Heart right ventricle (tissue), 16 donors: ENCODE results near the gene KATNBL1. TPM values are rescaled to one million over a fixed set of nuclear protein-coding genes. Genes with fewer than 3 reads are reported as not detected.

ENCODE experiments used
- ATAC-seq, 8 donors: fragments of 200-7000 bp; cut with Tn5 transposase; one replicate each; pipeline ENCODE4 v1.9.1; 2020; ENCODE audit warnings: mild to moderate bottlenecking in 8 of 8, moderate library complexity in 8 of 8, moderate number of reproducible peaks in 1 of 8
- DNase-seq, 2 donors: peaks; one replicate each; pipeline ENCODE4 v3.0.0-alpha.2; 2020
- H3K27ac ChIP-seq, 10 donors: fragments of 200-600 bp; sonication (generic) in 2 of 10; one replicate each; pipeline versions ENCODE4 v1.5.0 to v1.8.0; 2020 to 2022; ENCODE audit warnings: mild to moderate bottlenecking in 3 of 10
- H3K27me3 ChIP-seq, 7 donors: fragments of 200-600 bp; one replicate each; pipeline ENCODE4 v1.8.0; 2021 to 2022; ENCODE audit warnings: mild to moderate bottlenecking in 2 of 7
- H3K36me3 ChIP-seq, 9 donors: fragments of 200-600 bp; sonication (generic) in 1 of 9; one replicate each; pipeline versions ENCODE4 v1.5.0 to v1.8.0; 2020 to 2022; ENCODE audit warnings: mild to moderate bottlenecking in 2 of 9
- H3K4me1 ChIP-seq, 9 donors: fragments of 200-600 bp; sonication (generic) in 1 of 9; one replicate each; pipeline versions ENCODE4 v1.5.0 to v1.8.0; 2020 to 2022; ENCODE audit warnings: mild to moderate bottlenecking in 4 of 9
- H3K4me3 ChIP-seq, 10 donors: fragments of 200-600 bp; sonication (generic) in 2 of 10; one replicate each; pipeline versions ENCODE4 v1.5.0 to v1.8.0; 2020 to 2022; ENCODE audit warnings: mild to moderate bottlenecking in 7 of 10, moderate library complexity in 2 of 10
- H3K9me3 ChIP-seq, 11 donors: fragments of 200-600 bp in 10 of 11; sonication (generic) in 2 of 11; one replicate each; pipeline versions ENCODE4 v1.5.0 to v1.8.0; 2013 to 2022; ENCODE audit warnings: mild to moderate bottlenecking in 2 of 11, control low read depth in 1 of 11, moderate library complexity in 1 of 11
- WGBS, 2 donors: extraction: QIAGEN DNeasy Blood & Tissue Kit; methylation state at CpG; one replicate each; pipeline ENCODE4 v1.1.7; 2013; ENCODE audit warnings: inconsistent platforms in 1 of 2; 5-methylcytosine and 5-hydroxymethylcytosine counted together
- intact Hi-C, 10 donors: fragments of 100-400 bp; cut with DNase I; formaldehyde crosslinking; loops; one replicate each; pipeline versions ENCODE4 v1.11.1 to v1.14.2; 2022
- polyA plus RNA-seq, 2 donors: library from polyadenylated mRNA; stranded (reverse); fragments of 200-250 nt; gene quantifications; one replicate each; pipeline ENCODE4 v1.2.3, GENCODE V29; 2013
- total RNA-seq, 10 donors: library from RNA; stranded (reverse); fragmentation: NEBNext Ultra II Directional in 3 of 10; extraction: Animal tissue kit (Norgen Biotek cat#: 25700) in 3 of 10; gene quantifications; one replicate each; pipeline versions ENCODE4 v1.2.1 to v1.2.4, GENCODE V29; 2021 to 2023
- TF ChIP-seq, protein P1 (sequence below), 9 donors: fragments of 200-600 bp; sonication (generic) in 2 of 9; IDR thresholded peaks; one replicate each; pipeline versions ENCODE4 v1.5.0 to v1.8.0; 2021 to 2022; ENCODE audit warnings: antibody characterized with exemption in 9 of 9, mild to moderate bottlenecking in 5 of 9, moderate library complexity in 1 of 9
- donor health status: Arrhythmogenic right ventricular cardiomyopathy.
- donor health status: ischemic (EF 13 %, LVEDD 7.1; RV severe dilation, severe dysfunction).
- donor health status: healthy with polysubstance abuse.
- donor health status: DM: no; HTN: yes; CAD: no.
- donor health status: DM: no; HTN: no; CAD: no.
- donor health status: ischemic (EF 25% LVEDD 6.9; RV normal size, moderate dysfunction).
- donor health status: ischemic (EF 25% LVEDD 5.7; RV mildly dilated, moderate dysfunction).
- donor health status: healthy.
- donor health status: DM: yes; HTN: yes; CAD: no.
- donor health status: Ischemic cardiomyopathy.
- donor health status: ischemic (EF 35%, LVEDD 5.7; RV mildly dilated, moderate dysfunction).
- donor health status: nonischemic (EF 11% LVEDD 7.7; RV severe dilation, severe dysfunction).
- donor health status: DM: yes; HTN: yes; CAD: no.
- donor health status: PGD.
- donor health status: ischemic (EF 29% LVEDD 5.4; RV normal size, mild dysfunction).
- donor health status: nonischemic (EF 23%, LVEDD 6.1; RV moderate dilation, normal function).

The KATNBL1 gene
- total and polyA plus RNA-seq, 12 donors, result 10.6 to 41.6 (median 17.4) TPM

GRCh38 chr15:34242331-34242710 lies 32.4 kb upstream of the KATNBL1 start:
- Histone ChIP-seq H3K9me3 (no peaks in the 10 kb centered on the region), H3K27me3 (no peaks in the 10 kb centered on the region), H3K27ac (no peak overlapping the region), H3K4me1 (peaks cover 0 to 6% (median 0%) of the 10 kb centered on the region in 9 donors), H3K36me3 (peaks cover 0 to 95% (median 40%) of the 10 kb centered on the region in 9 donors), H3K4me3 (no peak overlapping the region)
- DNase-seq (no peak), ATAC-seq (no peak)
- 89 to 91% methylated on average over 4 of the region's 4 CpGs for WGBS, 2 donors
- TF ChIP-seq, protein P1, sequence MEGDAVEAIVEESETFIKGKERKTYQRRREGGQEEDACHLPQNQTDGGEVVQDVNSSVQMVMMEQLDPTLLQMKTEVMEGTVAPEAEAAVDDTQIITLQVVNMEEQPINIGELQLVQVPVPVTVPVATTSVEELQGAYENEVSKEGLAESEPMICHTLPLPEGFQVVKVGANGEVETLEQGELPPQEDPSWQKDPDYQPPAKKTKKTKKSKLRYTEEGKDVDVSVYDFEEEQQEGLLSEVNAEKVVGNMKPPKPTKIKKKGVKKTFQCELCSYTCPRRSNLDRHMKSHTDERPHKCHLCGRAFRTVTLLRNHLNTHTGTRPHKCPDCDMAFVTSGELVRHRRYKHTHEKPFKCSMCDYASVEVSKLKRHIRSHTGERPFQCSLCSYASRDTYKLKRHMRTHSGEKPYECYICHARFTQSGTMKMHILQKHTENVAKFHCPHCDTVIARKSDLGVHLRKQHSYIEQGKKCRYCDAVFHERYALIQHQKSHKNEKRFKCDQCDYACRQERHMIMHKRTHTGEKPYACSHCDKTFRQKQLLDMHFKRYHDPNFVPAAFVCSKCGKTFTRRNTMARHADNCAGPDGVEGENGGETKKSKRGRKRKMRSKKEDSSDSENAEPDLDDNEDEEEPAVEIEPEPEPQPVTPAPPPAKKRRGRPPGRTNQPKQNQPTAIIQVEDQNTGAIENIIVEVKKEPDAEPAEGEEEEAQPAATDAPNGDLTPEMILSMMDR (IDR thresholded peaks at IDR 0.05), result no peak
- intact Hi-C loops, result loop anchor here in 6 of 10 donors (1.0 to 10.0 kb wide), 5 partner anchors 122 to 342 kb away; partner anchors contain the start of genes LPCAT4 (in 6 of the 6) and GOLGA8B (in 2 of the 6)

- WGBS, 2 donors, result 53 to 69% methylated on average over 1 of the region's 1 CpG
- peaks cover 0 to 6% (median 0%) of the 10 kb centered on the region in 9 donors for H3K4me1 ChIP-seq
- DNase-seq, result no peak
- H3K9me3 ChIP-seq, result no peaks in the 10 kb centered on the region
- no peak overlapping the region for H3K4me3 ChIP-seq
- intact Hi-C loops, result loop anchor here in 8 of 10 donors (1.0 to 10.0 kb wide), 5 partner anchors 123 to 343 kb away; partner anchors contain the start of genes LPCAT4 (in 8 of the 8) and GOLGA8B (in 2 of the 8)
- peak in 3 of 8 donors; percentile 56 to 64 (median 61) for ATAC-seq
- H3K27me3 ChIP-seq, result no peaks in the 10 kb centered on the region
- no peak overlapping the region for H3K27ac ChIP-seq
- TF ChIP-seq, protein P1 (IDR thresholded peaks at IDR 0.05), result peak; percentile 52 to 85 (median 79)
- peaks cover 0 to 97% (median 46%) of the 10 kb centered on the region in 9 donors for H3K36me3 ChIP-seq
Measured at GRCh38 chr15:34241376-34242330, 31.8 kb upstream of the KATNBL1 start.

GRCh38 chr15:34240537-34240936 lies 30.6 kb upstream of the KATNBL1 start:
- Histone ChIP-seq H3K4me3 (no peak overlapping the region), H3K4me1 (peaks cover 0 to 6% (median 0%) of the 10 kb centered on the region in 9 donors), H3K27ac (peak overlapping the region in 1 of 10 donors; percentile 48), H3K36me3 (peaks cover 0 to 97% (median 58%) of the 10 kb centered on the region in 9 donors), H3K27me3 (no peaks in the 10 kb centered on the region), H3K9me3 (no peaks in the 10 kb centered on the region)
- 90 to 94% methylated on average over 3 of the region's 3 CpGs for WGBS, 2 donors
- ATAC-seq (no peak), DNase-seq (no peak)
- TF ChIP-seq, protein P1 (IDR thresholded peaks at IDR 0.05), result no peak
- intact Hi-C loops, result loop anchor here in 5 of 10 donors (5.0 to 10.0 kb wide), 3 partner anchors 124 to 344 kb away; partner anchors contain the start of genes LPCAT4 (in 4 of the 5) and GOLGA8B (in 2 of the 5)

DNA sequence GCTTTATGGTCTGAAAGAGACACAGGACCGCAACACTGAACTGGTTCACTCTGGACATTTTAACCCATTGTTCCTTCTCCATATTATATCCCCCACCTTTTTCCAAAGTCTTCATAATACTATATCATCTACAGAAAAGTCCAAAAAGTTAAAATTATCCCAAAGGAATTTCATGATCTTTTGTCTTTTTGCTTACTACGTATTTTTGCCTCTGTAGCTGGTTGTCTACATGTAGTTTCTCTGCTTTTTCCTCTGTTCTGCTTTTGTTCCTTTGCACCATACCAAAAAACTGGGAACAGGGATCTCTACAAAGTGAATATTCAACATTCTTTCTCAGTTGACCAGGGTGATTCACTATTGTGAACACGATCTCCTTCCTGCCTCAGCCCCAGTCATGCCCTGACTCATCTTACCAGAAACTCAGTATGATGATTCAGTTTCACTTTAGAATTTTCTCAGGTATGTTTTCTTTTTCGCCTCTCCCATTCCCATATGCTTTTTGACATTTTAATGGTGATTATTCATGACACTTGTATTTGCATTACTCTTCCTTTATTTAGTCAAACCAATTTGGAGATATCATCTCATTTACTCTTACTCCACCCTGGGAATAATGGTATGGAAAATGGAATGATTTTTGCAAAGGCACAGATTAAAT lies 29.4 kb upstream of the KATNBL1 start:
- WGBS, 2 donors, result 89 to 92% methylated on average over 4 of the region's 4 CpGs
- Histone ChIP-seq H3K27me3 (no peaks in the 10 kb centered on the region), H3K27ac (peak overlapping the region in 1 of 10 donors; percentile 61), H3K4me1 (peaks cover 0 to 6% (median 0%) of the 10 kb centered on the region in 9 donors), H3K9me3 (no peaks in the 10 kb centered on the region), H3K4me3 (no peak overlapping the region), H3K36me3 (peaks cover 0 to 97% (median 56%) of the 10 kb centered on the region in 9 donors)
- TF ChIP-seq, protein P1 (IDR thresholded peaks at IDR 0.05), result no peak
- DNase-seq (no peak), ATAC-seq (no peak)
- intact Hi-C loops, result no loop called here
